A673 (cell line): ENCODE measurements around the gene FAM222B. TPM values are rescaled to one million over a fixed set of nuclear protein-coding genes. Genes with fewer than 3 reads are reported as not detected.
A peak's percentile ranks its signal among the peaks of the same experiment; 100 is the strongest.

ENCODE experiments used
- BruUV-seq: library from RNA; stranded (reverse); fragments of 400-500 nt; replicated peaks from 2 replicates; lab custom pipeline; 2021; lab: Mats Ljungman, UMichigan
- CTCF ChIA-PET: fragments of 300-600 bp; sonication (Branson Sonifier 250); formaldehyde crosslinking; loops from one replicate; lab custom pipeline; 2022; ENCODE audit warnings: antibody characterized with exemption; lab: Charles Lee
- POLR2A ChIA-PET: fragments of 300-600 bp; sonication (Branson Sonifier 250); formaldehyde crosslinking; loops from one replicate; lab custom pipeline; 2022; ENCODE audit warnings: antibody characterized with exemption; ENCODE audit not compliant: low non-redundant PET; lab: Charles Lee
- DNase-seq: peaks from one replicate; pipeline ENCODE4 v3.0.0-alpha.2; 2015; ENCODE audit warnings: low spot score
- H3K27ac ChIP-seq: fragments of 200-600 bp; sonication (generic); 2 replicates; pipeline ENCODE4 v1.5.1; 2016; ENCODE audit warnings: mixed run types, low read depth, mild to moderate bottlenecking, mixed read lengths, antibody characterized with exemption, low read length; ENCODE audit not compliant: poor library complexity, severe bottlenecking
- H3K27me3 ChIP-seq: fragments of 200-600 bp; sonication (generic); replicated peaks from 2 replicates; pipeline ENCODE4 v1.6.1; 2017; ENCODE audit warnings: mixed run types, low read depth, mild to moderate bottlenecking, mixed read lengths, antibody characterized with exemption, low read length; ENCODE audit not compliant: insufficient read depth, poor library complexity
- H3K36me3 ChIP-seq: fragments of 200-600 bp; sonication (generic); 2 replicates; pipeline ENCODE4 v1.6.1; 2016; ENCODE audit warnings: mixed run types, mild to moderate bottlenecking, mixed read lengths, antibody characterized with exemption, low read length; ENCODE audit not compliant: insufficient read depth, poor library complexity, severe bottlenecking
- H3K4me1 ChIP-seq: fragments of 200-600 bp; sonication (generic); 2 replicates; pipeline ENCODE4 v1.6.1; 2017; ENCODE audit warnings: mixed run types, mild to moderate bottlenecking, mixed read lengths, antibody characterized with exemption, low read length; ENCODE audit not compliant: insufficient read depth, poor library complexity, severe bottlenecking
- H3K4me3 ChIP-seq: fragments of 200-600 bp; sonication (generic); 2 replicates; pipeline ENCODE4 v1.5.1; 2016; ENCODE audit warnings: low read depth, mixed run types, mild to moderate bottlenecking, mixed read lengths, low read length; ENCODE audit not compliant: poor library complexity, severe bottlenecking
- H3K9me3 ChIP-seq: fragments of 200-600 bp; sonication (generic); 2 replicates; pipeline ENCODE4 v1.6.1; 2016; ENCODE audit warnings: mixed run types, low read depth, mild to moderate bottlenecking, mixed read lengths, antibody characterized with exemption, low read length; ENCODE audit not compliant: poor library complexity, severe bottlenecking
- EZH2 ChIP-seq: fragments of 200-600 bp; sonication (generic); IDR thresholded peaks from 2 replicates; pipeline ENCODE4 v1.6.1; 2017; ENCODE audit warnings: borderline replicate concordance, low read depth, mild to moderate bottlenecking, mixed read lengths, antibody characterized with exemption, low read length; ENCODE audit not compliant: poor library complexity, severe bottlenecking
- intact Hi-C: fragments of 100-400 bp; cut with micrococcal nuclease; formaldehyde crosslinking; loops from one replicate; pipeline ENCODE4 v1.10.0; 2022; ENCODE audit not compliant: unreplicated experiment
- total RNA-seq: library from RNA; stranded (reverse); gene quantifications from 2 replicates; pipeline ENCODE4 v1.2.3, GENCODE V29; 2021
- TF ChIP-seq, protein P1 (sequence below): fragments of 300-800, 200-600 bp; sonication (generic); conservative IDR thresholded peaks from 2 replicates; pipeline ENCODE4 v1.5.1; 2017; ENCODE audit warnings: low read depth, mild to moderate bottlenecking, antibody characterized with exemption, low read length, moderate library complexity, mixed read lengths

The FAM222B gene
- total RNA-seq, 1 experiment from 2014 or later, result 27.3 TPM

- Histone ChIP-seq H3K4me1 (no peaks in the 10 kb centered on the region), H3K36me3 (no peaks in the 10 kb centered on the region), H3K4me3 (no peak overlapping the region), H3K9me3 (no peaks in the 10 kb centered on the region), H3K27me3 (no peaks in the 10 kb centered on the region), H3K27ac (no peak overlapping the region)
- no peak for DNase-seq
- intact Hi-C loops, result no loop called here
- ChIA-PET POLR2A (no interaction called here), CTCF (no interaction called here)
- BruUV-seq, result no TSS peak
- TF ChIP-seq, protein P1, sequence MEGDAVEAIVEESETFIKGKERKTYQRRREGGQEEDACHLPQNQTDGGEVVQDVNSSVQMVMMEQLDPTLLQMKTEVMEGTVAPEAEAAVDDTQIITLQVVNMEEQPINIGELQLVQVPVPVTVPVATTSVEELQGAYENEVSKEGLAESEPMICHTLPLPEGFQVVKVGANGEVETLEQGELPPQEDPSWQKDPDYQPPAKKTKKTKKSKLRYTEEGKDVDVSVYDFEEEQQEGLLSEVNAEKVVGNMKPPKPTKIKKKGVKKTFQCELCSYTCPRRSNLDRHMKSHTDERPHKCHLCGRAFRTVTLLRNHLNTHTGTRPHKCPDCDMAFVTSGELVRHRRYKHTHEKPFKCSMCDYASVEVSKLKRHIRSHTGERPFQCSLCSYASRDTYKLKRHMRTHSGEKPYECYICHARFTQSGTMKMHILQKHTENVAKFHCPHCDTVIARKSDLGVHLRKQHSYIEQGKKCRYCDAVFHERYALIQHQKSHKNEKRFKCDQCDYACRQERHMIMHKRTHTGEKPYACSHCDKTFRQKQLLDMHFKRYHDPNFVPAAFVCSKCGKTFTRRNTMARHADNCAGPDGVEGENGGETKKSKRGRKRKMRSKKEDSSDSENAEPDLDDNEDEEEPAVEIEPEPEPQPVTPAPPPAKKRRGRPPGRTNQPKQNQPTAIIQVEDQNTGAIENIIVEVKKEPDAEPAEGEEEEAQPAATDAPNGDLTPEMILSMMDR, result no peak
- no peak for TF ChIP-seq EZH2
Measured at GRCh38 chr17:28818819-28819221, 23.8 kb downstream of the FAM222B start.

DNA sequence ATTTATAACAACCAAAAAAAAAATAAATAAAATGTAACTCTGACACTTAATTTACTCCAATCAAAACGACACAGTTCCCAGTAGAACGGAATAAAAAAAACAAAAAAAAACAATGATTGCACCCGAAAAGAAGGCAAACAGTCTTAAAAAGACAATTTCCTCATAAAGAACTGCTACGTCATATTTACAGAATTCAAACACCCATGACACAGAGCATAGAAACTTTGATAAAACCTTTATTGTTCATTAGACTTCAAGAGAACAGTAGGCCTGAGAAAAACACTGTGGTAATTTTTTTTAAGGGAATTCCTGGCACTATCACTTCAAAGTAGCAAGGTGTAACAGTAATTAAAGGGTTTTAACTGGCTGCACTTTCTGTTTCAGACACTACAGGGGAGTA, 26.1 kb downstream of the FAM222B start:
- H3K4me1 ChIP-seq, result peaks cover 5% of the 10 kb centered on the region
- H3K36me3 ChIP-seq, result no peaks in the 10 kb centered on the region
- ChIA-PET CTCF (no interaction called here), POLR2A (no interaction called here)
- intact Hi-C loops, result no loop called here
- BruUV-seq, result no TSS peak
- H3K4me3 ChIP-seq, result no peak overlapping the region
- no peak overlapping the region for H3K27ac ChIP-seq
- no peak for DNase-seq
- no peaks in the 10 kb centered on the region for H3K9me3 ChIP-seq
- H3K27me3 ChIP-seq, result no peaks in the 10 kb centered on the region
- TF ChIP-seq, protein P1, result no peak
- no peak for TF ChIP-seq EZH2

DNA sequence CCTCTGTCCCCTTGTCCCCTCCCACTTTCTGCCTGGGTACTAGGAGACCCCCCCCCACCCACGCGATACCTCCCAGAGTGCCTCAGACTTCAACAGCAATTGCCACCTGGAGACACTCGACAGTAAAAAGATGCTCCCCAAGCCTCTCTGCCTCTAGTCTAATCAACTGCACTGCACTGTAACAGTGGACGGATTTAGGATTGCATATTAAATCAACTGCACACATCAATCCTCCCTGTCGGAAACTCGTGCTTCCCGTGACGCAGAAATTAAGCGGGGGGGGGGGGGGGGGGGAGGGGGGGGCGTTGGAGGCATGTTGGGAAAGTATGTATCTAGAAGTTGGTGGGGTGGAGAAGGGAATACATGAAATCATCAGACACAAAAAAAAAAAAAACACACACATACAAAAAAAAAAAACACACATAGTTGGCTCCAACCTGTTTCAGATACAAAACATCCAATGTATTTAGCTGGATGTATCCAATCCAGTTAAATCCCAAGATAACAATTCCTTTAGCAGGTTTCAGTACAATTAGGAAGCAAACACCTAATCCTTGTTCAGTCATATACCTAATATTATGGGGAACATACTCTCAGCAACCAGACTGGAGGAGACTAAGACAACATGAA, 29.7 kb downstream of the FAM222B start:
- DNase-seq, result no peak

More for the DNA sequence above, 29.7 kb downstream of the FAM222B start:
- Histone ChIP-seq H3K9me3 (no peaks in the 10 kb centered on the region), H3K27me3 (no peaks in the 10 kb centered on the region), H3K27ac (peak overlapping the region; percentile 81), H3K4me1 (peaks cover 34% of the 10 kb centered on the region), H3K36me3 (no peaks in the 10 kb centered on the region), H3K4me3 (peak overlapping the region; percentile 81)
- TF ChIP-seq, protein P1, result no peak
- TF ChIP-seq EZH2, result no peak
- ChIA-PET POLR2A (interaction anchor here (0.8 kb wide), 1 partner anchor 258 kb away, joined by 15 read pairs; no protein-coding TSS in a partner anchor), CTCF (interaction anchor here (0.7 kb wide), 2 partner anchors 26 to 86 kb away, joined by 6 to 11 read pairs; no protein-coding TSS in a partner anchor)
- intact Hi-C loops, result loop anchor here (5.0 kb wide), 1 partner anchor 51 kb away; no protein-coding TSS in a partner anchor
- no TSS peak for BruUV-seq
